Loucy (cell line): ENCODE results near the gene VMP1.
"Not testable (repeated sequence)": the region's sequence is repeated elsewhere in the genome, so short reads cannot be mapped to it uniquely, and the experiment has no call there.

Experiments
- H2AFZ ChIP-seq: fragments of 200-600 bp; sonication (generic); 2 replicates; pipeline ENCODE4 v1.6.0; 2016; ENCODE audit warnings: antibody characterized with exemption, mild to moderate bottlenecking, low read length, moderate library complexity
- H3F3A ChIP-seq: fragments of 200-600 bp; 2 replicates; pipeline ENCODE4 v1.6.0; 2016; ENCODE audit warnings: antibody characterized with exemption, low read depth, mild to moderate bottlenecking
- H3K27me3 ChIP-seq: fragments of 200-600 bp; sonication (generic); 2 replicates; pipeline ENCODE4 v1.6.1; 2014; ENCODE audit warnings: low read length, mild to moderate bottlenecking; ENCODE audit not compliant: insufficient read depth, poor library complexity, severe bottlenecking
- H3K36me3 ChIP-seq: fragments of 200-600 bp; sonication (generic); 2 replicates; pipeline ENCODE4 v1.6.1; 2016; ENCODE audit warnings: low read length; ENCODE audit not compliant: insufficient read depth
- H3K4me1 ChIP-seq: fragments of 200-600 bp; sonication (generic); 2 replicates; pipeline ENCODE4 v1.5.1; 2014; ENCODE audit warnings: low read length, mild to moderate bottlenecking; ENCODE audit not compliant: insufficient read depth, poor library complexity, severe bottlenecking
- H3K4me2 ChIP-seq: fragments of 200-600 bp; sonication (generic); 2 replicates; pipeline ENCODE4 v1.6.0; 2014; ENCODE audit warnings: antibody characterized with exemption, low read length, low read depth, mild to moderate bottlenecking; ENCODE audit not compliant: poor library complexity, severe bottlenecking
- H3K4me3 ChIP-seq: fragments of 200-600 bp; sonication (generic); 2 replicates; pipeline ENCODE4 v1.5.1; 2014; ENCODE audit warnings: low read length, mild to moderate bottlenecking, mixed read lengths; ENCODE audit not compliant: poor library complexity, severe bottlenecking
- H3K79me2 ChIP-seq: fragments of 200-600 bp; sonication (generic); 2 replicates; pipeline ENCODE4 v1.6.1; 2014; ENCODE audit warnings: low read length; ENCODE audit not compliant: insufficient read depth
- H3K9ac ChIP-seq: fragments of 200-600 bp; sonication (generic); 2 replicates; pipeline ENCODE4 v1.6.0; 2014; ENCODE audit warnings: mild to moderate bottlenecking, low read depth, low read length, moderate library complexity; ENCODE audit not compliant: poor library complexity, severe bottlenecking
- H3K9me2 ChIP-seq: fragments of 200-600 bp; sonication (generic); replicated peaks from 2 replicates; pipeline ENCODE4 v1.6.1; 2016; ENCODE audit warnings: low read depth, low read length, mixed read lengths
- H3K9me3 ChIP-seq: fragments of 200-600 bp; sonication (generic); 2 replicates; pipeline ENCODE4 v1.6.1; 2014; ENCODE audit warnings: mild to moderate bottlenecking, antibody characterized with exemption, low read length, low read depth; ENCODE audit not compliant: insufficient read depth
- H4K20me1 ChIP-seq: fragments of 200-600 bp; sonication (generic); 2 replicates; pipeline ENCODE4 v1.6.0; 2014; ENCODE audit warnings: antibody characterized with exemption, low read length, mild to moderate bottlenecking; ENCODE audit not compliant: insufficient read depth, poor library complexity, severe bottlenecking
- EZH2phosphoT487 ChIP-seq: fragments of 200-600 bp; IDR thresholded peaks from 2 replicates; pipeline ENCODE4 v1.6.1; 2018; ENCODE audit warnings: antibody characterized with exemption, mild to moderate bottlenecking, moderate library complexity, borderline replicate concordance
- TF ChIP-seq, protein P1 (sequence below): fragments of 200-600 bp; sonication (generic); conservative IDR thresholded peaks from 2 replicates; pipeline ENCODE4 v1.5.1; 2014; ENCODE audit warnings: mild to moderate bottlenecking, antibody characterized with exemption, low read length

The VMP1 gene

DNA sequence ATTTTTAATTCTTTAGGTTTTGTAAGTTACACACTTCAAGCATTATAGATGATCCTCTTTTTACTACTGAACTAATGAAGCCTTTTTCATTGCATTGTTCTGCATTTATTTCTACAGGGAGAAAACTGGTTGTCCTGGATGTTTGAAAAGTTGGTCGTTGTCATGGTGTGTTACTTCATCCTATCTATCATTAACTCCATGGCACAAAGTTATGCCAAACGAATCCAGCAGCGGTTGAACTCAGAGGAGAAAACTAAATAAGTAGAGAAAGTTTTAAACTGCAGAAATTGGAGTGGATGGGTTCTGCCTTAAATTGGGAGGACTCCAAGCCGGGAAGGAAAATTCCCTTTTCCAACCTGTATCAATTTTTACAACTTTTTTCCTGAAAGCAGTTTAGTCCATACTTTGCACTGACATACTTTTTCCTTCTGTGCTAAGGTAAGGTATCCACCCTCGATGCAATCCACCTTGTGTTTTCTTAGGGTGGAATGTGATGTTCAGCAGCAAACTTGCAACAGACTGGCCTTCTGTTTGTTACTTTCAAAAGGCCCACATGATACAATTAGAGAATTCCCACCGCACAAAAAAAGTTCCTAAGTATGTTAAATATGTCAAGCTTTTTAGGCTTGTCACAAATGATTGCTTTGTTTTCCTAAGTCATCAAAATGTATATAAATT, 132.3 kb downstream of the VMP1 start:
- H3K36me3 ChIP-seq, result peaks cover 22% of the 10 kb centered on the region
- H3K4me3 ChIP-seq, result peak overlapping the region; percentile 99
- H3K4me1 ChIP-seq, result peaks cover 35% of the 10 kb centered on the region
- H3K9me2 ChIP-seq, result no peaks in the 10 kb centered on the region
- TF ChIP-seq, protein P1, sequence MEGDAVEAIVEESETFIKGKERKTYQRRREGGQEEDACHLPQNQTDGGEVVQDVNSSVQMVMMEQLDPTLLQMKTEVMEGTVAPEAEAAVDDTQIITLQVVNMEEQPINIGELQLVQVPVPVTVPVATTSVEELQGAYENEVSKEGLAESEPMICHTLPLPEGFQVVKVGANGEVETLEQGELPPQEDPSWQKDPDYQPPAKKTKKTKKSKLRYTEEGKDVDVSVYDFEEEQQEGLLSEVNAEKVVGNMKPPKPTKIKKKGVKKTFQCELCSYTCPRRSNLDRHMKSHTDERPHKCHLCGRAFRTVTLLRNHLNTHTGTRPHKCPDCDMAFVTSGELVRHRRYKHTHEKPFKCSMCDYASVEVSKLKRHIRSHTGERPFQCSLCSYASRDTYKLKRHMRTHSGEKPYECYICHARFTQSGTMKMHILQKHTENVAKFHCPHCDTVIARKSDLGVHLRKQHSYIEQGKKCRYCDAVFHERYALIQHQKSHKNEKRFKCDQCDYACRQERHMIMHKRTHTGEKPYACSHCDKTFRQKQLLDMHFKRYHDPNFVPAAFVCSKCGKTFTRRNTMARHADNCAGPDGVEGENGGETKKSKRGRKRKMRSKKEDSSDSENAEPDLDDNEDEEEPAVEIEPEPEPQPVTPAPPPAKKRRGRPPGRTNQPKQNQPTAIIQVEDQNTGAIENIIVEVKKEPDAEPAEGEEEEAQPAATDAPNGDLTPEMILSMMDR, result no peak
- TF ChIP-seq EZH2phosphoT487, result no peak
- peaks cover 45% of the 10 kb centered on the region for H3K79me2 ChIP-seq
- peak overlapping the region; percentile 85 for H3K4me2 ChIP-seq
- no peak overlapping the region for H2AFZ ChIP-seq
- H3K27me3 ChIP-seq, result peaks cover 9% of the 10 kb centered on the region
- peak overlapping the region; percentile 99 for H3K9ac ChIP-seq
- H3K9me3 ChIP-seq, result no peaks in the 10 kb centered on the region
- H4K20me1 ChIP-seq, result peaks cover 28% of the 10 kb centered on the region
- 0 out of 2 replicates have a peak, but pooled peaks cover 3% of the 10 kb centered on the region for H3F3A ChIP-seq

DNA sequence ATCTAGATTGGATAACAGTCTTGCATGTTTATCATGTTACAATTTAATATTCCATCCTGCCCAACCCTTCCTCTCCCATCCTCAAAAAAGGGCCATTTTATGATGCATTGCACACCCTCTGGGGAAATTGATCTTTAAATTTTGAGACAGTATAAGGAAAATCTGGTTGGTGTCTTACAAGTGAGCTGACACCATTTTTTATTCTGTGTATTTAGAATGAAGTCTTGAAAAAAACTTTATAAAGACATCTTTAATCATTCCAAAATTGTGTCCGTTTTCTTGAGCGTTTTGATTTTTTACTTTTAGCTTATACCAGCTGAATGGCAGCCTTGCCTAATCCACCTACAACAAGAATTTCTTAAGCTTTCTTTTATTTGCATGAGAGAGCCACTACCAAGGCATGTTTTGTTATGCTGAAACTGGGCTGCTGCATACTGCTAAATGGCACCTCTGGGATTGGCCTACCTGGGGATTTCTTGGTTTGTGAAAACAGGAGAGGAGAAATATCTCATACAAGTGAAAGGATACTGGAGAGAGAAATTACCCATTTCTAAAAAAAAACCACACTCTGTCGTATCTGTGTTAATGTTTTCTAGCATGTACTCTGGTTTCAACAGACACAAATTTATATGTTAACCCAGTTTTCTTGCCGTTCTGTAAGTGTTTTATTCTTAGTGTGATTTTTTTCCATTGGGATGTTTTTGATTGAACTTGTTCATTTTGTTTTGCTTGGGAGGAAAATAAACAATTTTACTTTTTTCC, 133.1 kb downstream of the VMP1 start:
- no peaks in the 10 kb centered on the region for H3K9me3 ChIP-seq
- 0 out of 2 replicates have a peak, but pooled peaks cover 7% of the 10 kb centered on the region for H3F3A ChIP-seq
- peak overlapping the region; percentile 85 for H3K4me2 ChIP-seq
- no peak overlapping the region for H2AFZ ChIP-seq
- H3K4me3 ChIP-seq, result peak overlapping the region; percentile 99
- peaks cover 38% of the 10 kb centered on the region for H3K4me1 ChIP-seq
- peaks cover 28% of the 10 kb centered on the region for H4K20me1 ChIP-seq
- H3K9me2 ChIP-seq, result no peaks in the 10 kb centered on the region
- no peak for TF ChIP-seq EZH2phosphoT487
- TF ChIP-seq, protein P1, result no peak
- peaks cover 45% of the 10 kb centered on the region for H3K79me2 ChIP-seq
- H3K9ac ChIP-seq, result peak overlapping the region; percentile 99
- peaks cover 9% of the 10 kb centered on the region for H3K27me3 ChIP-seq
- peaks cover 22% of the 10 kb centered on the region for H3K36me3 ChIP-seq

DNA sequence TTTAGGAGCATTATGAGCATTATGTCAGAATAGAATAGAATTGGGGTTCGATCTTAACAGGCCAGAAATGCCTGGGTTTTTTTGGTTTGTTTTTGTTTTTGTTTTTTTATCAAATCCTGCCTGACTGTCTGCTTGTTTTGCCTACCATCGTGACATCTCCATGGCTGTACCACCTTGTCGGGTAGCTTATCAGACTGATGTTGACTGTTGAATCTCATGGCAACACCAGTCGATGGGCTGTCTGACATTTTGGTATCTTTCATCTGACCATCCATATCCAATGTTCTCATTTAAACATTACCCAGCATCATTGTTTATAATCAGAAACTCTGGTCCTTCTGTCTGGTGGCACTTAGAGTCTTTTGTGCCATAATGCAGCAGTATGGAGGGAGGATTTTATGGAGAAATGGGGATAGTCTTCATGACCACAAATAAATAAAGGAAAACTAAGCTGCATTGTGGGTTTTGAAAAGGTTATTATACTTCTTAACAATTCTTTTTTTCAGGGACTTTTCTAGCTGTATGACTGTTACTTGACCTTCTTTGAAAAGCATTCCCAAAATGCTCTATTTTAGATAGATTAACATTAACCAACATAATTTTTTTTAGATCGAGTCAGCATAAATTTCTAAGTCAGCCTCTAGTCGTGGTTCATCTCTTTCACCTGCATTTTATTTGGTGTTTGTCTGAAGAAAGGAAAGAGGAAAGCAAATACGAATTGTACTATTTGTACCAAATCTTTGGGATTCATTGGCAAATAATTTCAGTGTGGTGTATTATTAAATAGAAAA, 133.8 kb downstream of the VMP1 start:
- peak overlapping the region; percentile 99 for H3K9ac ChIP-seq
- H3K4me1 ChIP-seq, result peaks cover 46% of the 10 kb centered on the region
- H3F3A ChIP-seq, result not testable (repeated sequence)

DNA sequence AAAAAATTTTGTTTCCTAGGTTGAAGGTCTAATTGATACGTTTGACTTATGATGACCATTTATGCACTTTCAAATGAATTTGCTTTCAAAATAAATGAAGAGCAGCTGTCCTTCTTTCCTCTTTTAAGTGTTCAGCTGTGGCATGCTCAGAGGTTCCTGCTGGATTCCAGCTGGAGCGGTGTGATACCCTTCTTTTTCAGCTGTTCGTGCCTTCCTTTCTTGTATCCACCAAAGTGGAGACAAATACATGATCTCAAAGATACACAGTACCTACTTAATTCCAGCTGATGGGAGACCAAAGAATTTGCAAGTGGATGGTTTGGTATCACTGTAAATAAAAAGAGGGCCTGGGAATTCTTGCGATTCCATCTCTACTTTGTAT, 134.4 kb downstream of the VMP1 start:
- H3F3A ChIP-seq, H3K9me2 ChIP-seq, H3K9me3 ChIP-seq, H3K27me3 ChIP-seq, H2AFZ ChIP-seq: not testable (repeated sequence)
- Histone ChIP-seq H3K4me2 (peak overlapping the region; percentile 85), H3K36me3 (peaks cover 22% of the 10 kb centered on the region), H4K20me1 (peaks cover 28% of the 10 kb centered on the region), H3K79me2 (peaks cover 45% of the 10 kb centered on the region), H3K4me1 (peaks cover 47% of the 10 kb centered on the region), H3K4me3 (peak overlapping the region; percentile 99), H3K9ac (peak overlapping the region; percentile 99)

More for the DNA sequence above, 133.8 kb downstream of the VMP1 start:
- Histone ChIP-seq H3K4me3 (peak overlapping the region; percentile 99), H4K20me1 (peaks cover 28% of the 10 kb centered on the region), H3K36me3 (peaks cover 22% of the 10 kb centered on the region), H3K4me2 (peak overlapping the region; percentile 85), H3K79me2 (peaks cover 45% of the 10 kb centered on the region)
- not testable (repeated sequence) for H2AFZ ChIP-seq, H3K9me3 ChIP-seq, H3K9me2 ChIP-seq, H3K27me3 ChIP-seq
